ENCODE data around the gene ZNF778.
"Not testable (repeated sequence)": the region's sequence is repeated elsewhere in the genome, so short reads cannot be mapped to it uniquely, and the experiment has no call there.

Gene ZNF778

GRCh38 chr16:89244754-89245153 is 27.3 kb downstream of the ZNF778 start:
- no peak for DNase-seq (ENCODE audit: low read depth, low spot score)
- no peak overlapping the region for H3K4me3 ChIP-seq (ENCODE audit: low read length)

GRCh38 chr16:89246383-89246902 is 28.9 kb downstream of the ZNF778 start:
- DNase-seq (ENCODE audit: low read depth, low spot score): no peak
- no peak overlapping the region for H3K4me3 ChIP-seq (ENCODE audit: low read length)

GRCh38 chr16:89246903-89247733 is 29.6 kb downstream of the ZNF778 start:
- DNase-seq (ENCODE audit: low read depth, low spot score): peak; percentile 51
- H3K4me3 ChIP-seq (ENCODE audit: low read length): peak overlapping the region; percentile 32

GRCh38 chr16:89247734-89248075 is 30.2 kb downstream of the ZNF778 start:
- H3K4me3 ChIP-seq (ENCODE audit: low read length); DNase-seq (ENCODE audit: low read depth, low spot score): not testable (repeated sequence)

GRCh38 chr16:89248196-89248982 is 30.9 kb downstream of the ZNF778 start:
- no peak for DNase-seq (ENCODE audit: low read depth, low spot score)
- H3K4me3 ChIP-seq (ENCODE audit: low read length): no peak overlapping the region

GRCh38 chr16:89253548-89254287 is 36.2 kb downstream of the ZNF778 start:
- no peak overlapping the region for H3K4me3 ChIP-seq (ENCODE audit: low read length)
- no peak for DNase-seq (ENCODE audit: low read depth, low spot score)

GRCh38 chr16:89256651-89257254 is 39.2 kb downstream of the ZNF778 start:
- DNase-seq (ENCODE audit: low read depth, low spot score): no peak

GRCh38 chr16:89257281-89257731 is 39.8 kb downstream of the ZNF778 start:
- H3K4me3 ChIP-seq (ENCODE audit: low read length): peak overlapping the region; percentile 22
- DNase-seq (ENCODE audit: low read depth, low spot score): no peak

More at GRCh38 chr16:89256651-89257254, 39.2 kb downstream of the ZNF778 start:
- H3K4me3 ChIP-seq (ENCODE audit: low read length): no peak overlapping the region

GRCh38 chr16:89257757-89258465 is 40.4 kb downstream of the ZNF778 start:
- DNase-seq (ENCODE audit: low read depth, low spot score): no peak
- H3K4me3 ChIP-seq (ENCODE audit: low read length): no peak overlapping the region

- H3K4me3 ChIP-seq (ENCODE audit: low read length); DNase-seq (ENCODE audit: low read depth, low spot score): not testable (repeated sequence)
Observed at GRCh38 chr16:89259901-89260300, 42.4 kb downstream of the ZNF778 start.

- DNase-seq (ENCODE audit: low read depth, low spot score): no peak
- no peak overlapping the region for H3K4me3 ChIP-seq (ENCODE audit: low read length)
Observed at GRCh38 chr16:89261691-89262563, 44.4 kb downstream of the ZNF778 start.

- no peak for DNase-seq (ENCODE audit: low read depth, low spot score)
- H3K4me3 ChIP-seq (ENCODE audit: low read length): no peak overlapping the region
Observed at GRCh38 chr16:89264800-89265550, 47.5 kb downstream of the ZNF778 start.

- no peak overlapping the region for H3K4me3 ChIP-seq (ENCODE audit: low read length)
- DNase-seq (ENCODE audit: low read depth, low spot score): no peak
Observed at GRCh38 chr16:89265647-89266046, 48.1 kb downstream of the ZNF778 start.

- DNase-seq (ENCODE audit: low read depth, low spot score): no peak
Observed at GRCh38 chr16:89266521-89267134, 49.1 kb downstream of the ZNF778 start.

GRCh38 chr16:89267746-89268145 is 50.2 kb downstream of the ZNF778 start:
- H3K4me3 ChIP-seq (ENCODE audit: low read length); DNase-seq (ENCODE audit: low read depth, low spot score): not testable (repeated sequence)

More at GRCh38 chr16:89266521-89267134, 49.1 kb downstream of the ZNF778 start:
- no peak overlapping the region for H3K4me3 ChIP-seq (ENCODE audit: low read length)

GRCh38 chr16:89268585-89268984 is 51.1 kb downstream of the ZNF778 start:
- DNase-seq (ENCODE audit: low read depth, low spot score): no peak
- H3K4me3 ChIP-seq (ENCODE audit: low read length): no peak overlapping the region
